Articular chondrocyte of knee joint (primary cell): Measurements from ENCODE around the gene OR51A2. TPM values are rescaled to one million over a fixed set of nuclear protein-coding genes. Genes with fewer than 3 reads are reported as not detected.

Experiments used
- total RNA-seq: library from RNA; depleted of rRNA; stranded (reverse); fragments of >200 nt; gene quantifications from 2 replicates; pipeline ENCODE4 v1.2.3, GENCODE V29; 2012

The OR51A2 gene
- not detected in 2 replicates for total RNA-seq

GRCh38 chr11:4955613-4956012 lies at the start of gene OR51A2:
Gene OR51A2, minus strand, starts transcription at chr11:4955713. Its CDS starts 0 bp downstream, at chr11:4955713.

GRCh38 chr11:4994551-4994950 lies 39.0 kb upstream of the OR51A2 start, which contains the start of gene OR51L1:
Gene OR51L1, plus strand, starts transcription at chr11:4994851. Its CDS starts 4,132 bp downstream, at chr11:4998983.

GRCh38 chr11:4947505-4947904 lies 8.0 kb downstream of the OR51A2 start, which contains the start of gene OR51A4:
Gene OR51A4, minus strand, starts transcription at chr11:4947605. Its CDS starts 505 bp downstream, at chr11:4947100.

GRCh38 chr11:4924239-4924638 lies 31.3 kb downstream of the OR51A2 start, which contains the start of gene OR51G1:
Gene OR51G1, minus strand, starts transcription at chr11:4924339. Its CDS starts 0 bp downstream, at chr11:4924339.

GRCh38 chr11:4919250-4919649 lies 36.3 kb downstream of the OR51A2 start, which contains the start of gene OR51G2:
Gene OR51G2, minus strand, starts transcription at chr11:4919350. Its CDS starts 3,687 bp downstream, at chr11:4915663.

Other genes with a start within 250 kb of the OR51A2 start
- not detected in 2 replicates for gene OR51F1, start 185.8 kb downstream of the OR51A2 start, total RNA-seq
- not detected in 2 replicates for gene OR52R1, start 151.3 kb downstream of the OR51A2 start, total RNA-seq
- not detected in 2 replicates for gene OR51F2, start 134.4 kb downstream of the OR51A2 start, total RNA-seq
- not detected in 2 replicates for gene OR51S1, start 106.5 kb downstream of the OR51A2 start, total RNA-seq
- not detected in 2 replicates for gene OR51T1, start 73.8 kb downstream of the OR51A2 start, total RNA-seq
- not detected in 2 replicates for gene OR51A7, start 51.9 kb downstream of the OR51A2 start, total RNA-seq
- gene OR51G2, start 36.4 kb downstream of the OR51A2 start, total RNA-seq, result not detected in 2 replicates
- not detected in 2 replicates for gene OR51G1, start 31.4 kb downstream of the OR51A2 start, total RNA-seq
- gene OR51A4, start 8.1 kb downstream of the OR51A2 start, total RNA-seq, result not detected in 2 replicates
- not detected in 2 replicates for gene OR51L1, start 39.1 kb upstream of the OR51A2 start, total RNA-seq
- gene OR52J3, start 90.8 kb upstream of the OR51A2 start, total RNA-seq, result not detected in 2 replicates
- gene OR52E2, start 103.9 kb upstream of the OR51A2 start, total RNA-seq, result not detected in 2 replicates
- not detected in 2 replicates for gene OR52E1, start 113.9 kb upstream of the OR51A2 start, total RNA-seq
- not detected in 2 replicates for gene OR52A5, start 182.6 kb upstream of the OR51A2 start, total RNA-seq
- not detected in 2 replicates for gene OR52A1, start 199.0 kb upstream of the OR51A2 start, total RNA-seq
- not detected in 2 replicates for gene OR51V1, start 245.0 kb upstream of the OR51A2 start, total RNA-seq